Pons (tissue), 1 donor: Measurements from ENCODE around the gene MALAT1.
A peak's percentile ranks its signal among the peaks of the same experiment; 100 is the strongest.

Experiments used
- DNase-seq: peaks from one replicate; pipeline ENCODE4 v3.0.0-alpha.2; 2016; ENCODE audit warnings: low spot score

MALAT1 gene

DNA sequence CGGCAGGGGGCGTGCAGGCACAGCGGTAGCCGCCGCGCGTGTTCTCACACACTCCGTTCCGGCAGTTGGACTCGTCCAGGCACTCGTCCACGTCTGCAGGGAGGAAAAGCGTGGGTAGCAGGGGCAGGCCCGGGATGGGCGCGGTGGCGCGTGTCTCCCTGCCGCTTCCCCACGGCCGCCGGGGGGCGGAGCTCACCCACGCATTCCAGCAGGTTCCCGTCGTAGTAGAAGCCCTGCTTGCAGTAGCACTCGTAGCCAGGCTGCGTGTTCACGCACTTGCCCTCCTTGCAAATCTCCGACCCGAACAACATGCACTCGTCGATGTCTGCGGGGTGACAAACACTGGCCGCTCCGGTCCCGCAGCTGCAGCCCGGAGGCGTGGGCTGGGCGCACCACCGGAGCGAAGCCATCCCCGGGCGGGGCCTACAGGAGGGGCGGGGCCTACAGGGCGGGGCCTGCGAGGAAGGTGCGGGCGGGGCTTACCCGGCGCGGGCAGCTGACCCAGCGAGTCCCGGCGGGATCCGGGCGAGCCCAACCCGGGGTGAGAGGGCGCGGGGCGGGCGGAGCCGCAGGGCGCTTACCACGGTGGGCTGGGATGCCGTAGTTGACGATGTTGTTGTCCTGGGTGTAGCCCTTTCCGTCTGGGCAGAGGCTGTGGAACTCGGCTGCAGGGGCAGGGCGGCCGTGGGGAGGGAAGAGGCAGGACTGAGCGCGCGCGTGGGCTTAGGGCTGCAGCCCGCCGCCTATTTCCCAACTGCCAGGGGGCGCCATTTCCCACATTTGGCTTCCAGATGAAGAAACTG is 41.6 kb downstream of the MALAT1 start:
- peak; percentile 80 for DNase-seq

DNA sequence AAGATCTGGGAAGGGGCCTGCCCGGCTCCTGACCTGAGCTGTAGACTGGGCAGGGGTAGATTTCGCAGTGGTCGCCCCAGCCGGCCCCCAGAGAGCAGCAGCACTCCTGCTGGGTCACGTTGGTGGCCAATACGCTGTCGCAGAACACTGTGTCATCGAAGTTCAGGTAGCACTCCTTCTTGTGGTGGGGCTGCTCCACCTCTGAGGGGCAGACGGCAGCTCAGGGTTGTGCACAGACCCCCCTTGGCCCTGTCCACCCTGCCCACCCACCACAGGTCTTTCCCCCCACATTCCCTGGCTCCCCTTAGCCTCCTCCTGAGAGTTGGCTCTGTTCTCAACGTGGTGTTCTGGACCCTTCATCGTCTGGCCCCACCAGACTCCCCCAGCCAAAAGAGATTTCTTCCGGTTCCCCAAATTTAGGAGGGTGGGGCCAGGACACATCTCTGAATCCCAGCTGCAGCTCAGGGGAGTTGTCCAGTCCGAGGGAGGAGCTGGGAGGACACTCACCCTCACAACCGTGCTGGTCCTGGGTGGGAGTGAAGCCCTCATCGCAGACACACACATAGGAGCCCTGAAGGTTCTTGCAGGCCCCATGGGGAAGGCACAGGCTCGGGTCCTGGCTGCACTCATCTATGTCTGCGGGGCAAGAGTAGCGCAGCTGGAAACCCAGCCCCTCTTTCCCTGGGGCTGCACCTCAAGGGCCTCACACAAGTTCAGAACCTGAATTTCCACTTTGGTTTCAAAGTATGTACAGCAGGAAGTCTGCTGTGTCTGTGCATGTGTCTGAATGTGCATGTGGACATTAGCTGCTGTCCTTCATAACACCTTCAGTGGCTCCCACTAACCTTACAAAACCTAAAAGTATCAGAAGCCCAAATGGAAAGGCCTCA is 42.5 kb downstream of the MALAT1 start:
- DNase-seq = no peak

DNA sequence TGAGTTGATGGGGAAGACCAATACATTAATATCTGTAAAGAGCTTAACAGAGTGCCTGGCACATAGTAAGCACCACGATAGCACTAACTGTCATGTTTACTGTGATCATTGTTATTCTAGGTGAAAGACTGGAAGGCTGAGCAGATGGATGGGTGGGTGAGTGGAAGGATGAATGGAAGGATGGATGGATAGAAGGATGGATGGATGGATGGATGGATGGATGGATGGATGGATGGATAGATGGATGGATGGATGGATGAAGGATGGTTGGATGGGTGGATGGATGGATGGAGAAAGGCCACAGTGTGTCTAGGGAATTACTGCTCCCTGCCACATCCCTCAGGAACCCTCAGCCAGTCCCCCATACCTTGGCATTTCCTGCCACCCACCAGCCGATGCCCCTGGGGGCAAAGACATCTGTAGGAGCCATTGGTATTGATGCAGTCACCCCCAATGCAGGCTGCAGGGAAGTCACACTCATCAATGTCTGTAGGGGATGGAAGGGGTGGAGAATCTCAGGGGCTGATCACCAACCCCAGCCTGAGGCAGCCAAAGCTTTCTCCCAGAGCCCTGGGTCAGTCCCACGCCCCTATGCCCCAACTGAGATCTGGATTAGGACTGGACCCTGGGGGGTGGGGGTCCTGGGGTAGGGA is 44.0 kb downstream of the MALAT1 start:
- no peak for DNase-seq

DNA sequence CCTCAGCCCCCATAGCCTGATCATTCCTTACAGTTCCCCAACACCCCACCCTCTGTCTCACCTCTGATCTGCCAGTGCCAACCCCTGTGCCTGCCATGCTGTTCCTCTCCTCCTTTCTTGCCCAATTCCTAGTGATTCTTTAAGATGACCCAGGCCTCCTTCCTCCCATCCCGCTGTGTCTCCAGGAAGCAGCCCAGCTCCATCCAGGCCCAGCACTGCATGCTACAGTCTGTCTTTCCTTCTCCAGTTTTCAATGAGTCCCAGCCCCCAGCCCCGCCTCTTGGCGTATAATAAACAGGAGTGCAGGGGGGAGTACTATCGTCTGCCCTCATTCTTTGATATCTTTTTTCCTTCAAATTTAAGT is 47.0 kb downstream of the MALAT1 start:
- no peak for DNase-seq

DNA sequence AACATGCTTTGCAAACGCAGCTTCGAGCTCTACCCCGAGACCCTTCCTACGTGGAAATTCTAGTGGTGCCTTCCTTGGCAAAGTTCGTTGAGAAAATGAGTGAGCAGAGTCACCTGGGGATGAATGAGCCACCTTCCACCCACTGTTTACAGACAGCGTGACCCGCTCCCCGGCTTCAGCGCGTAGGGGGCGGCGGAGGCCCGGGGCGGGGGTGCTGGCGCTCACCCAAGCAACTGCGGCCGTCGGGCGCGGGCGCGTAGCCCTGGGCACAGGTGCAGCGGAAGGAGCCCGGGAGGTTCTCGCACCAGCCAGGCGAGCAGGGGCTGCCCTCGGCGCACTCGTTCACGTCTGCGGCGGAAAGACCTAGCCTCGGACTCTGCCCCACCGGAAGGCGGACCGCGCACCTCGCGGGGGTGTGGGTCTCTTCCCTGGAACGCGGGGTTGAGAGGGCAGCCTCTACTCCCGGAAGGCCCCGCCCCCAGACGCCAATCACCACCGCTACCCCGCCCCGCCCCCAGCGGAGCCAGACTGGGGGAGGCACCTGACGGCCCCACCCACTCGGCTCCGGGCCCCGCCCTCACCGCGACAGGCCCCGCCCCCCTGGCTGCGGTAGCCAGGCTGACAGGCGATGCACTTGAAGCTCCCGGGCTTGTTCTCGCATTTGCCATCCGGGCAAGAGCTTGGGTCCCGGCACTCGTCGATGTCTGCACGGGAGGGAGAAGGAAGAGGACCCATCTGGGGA is 47.5 kb downstream of the MALAT1 start:
- DNase-seq = no peak

DNA sequence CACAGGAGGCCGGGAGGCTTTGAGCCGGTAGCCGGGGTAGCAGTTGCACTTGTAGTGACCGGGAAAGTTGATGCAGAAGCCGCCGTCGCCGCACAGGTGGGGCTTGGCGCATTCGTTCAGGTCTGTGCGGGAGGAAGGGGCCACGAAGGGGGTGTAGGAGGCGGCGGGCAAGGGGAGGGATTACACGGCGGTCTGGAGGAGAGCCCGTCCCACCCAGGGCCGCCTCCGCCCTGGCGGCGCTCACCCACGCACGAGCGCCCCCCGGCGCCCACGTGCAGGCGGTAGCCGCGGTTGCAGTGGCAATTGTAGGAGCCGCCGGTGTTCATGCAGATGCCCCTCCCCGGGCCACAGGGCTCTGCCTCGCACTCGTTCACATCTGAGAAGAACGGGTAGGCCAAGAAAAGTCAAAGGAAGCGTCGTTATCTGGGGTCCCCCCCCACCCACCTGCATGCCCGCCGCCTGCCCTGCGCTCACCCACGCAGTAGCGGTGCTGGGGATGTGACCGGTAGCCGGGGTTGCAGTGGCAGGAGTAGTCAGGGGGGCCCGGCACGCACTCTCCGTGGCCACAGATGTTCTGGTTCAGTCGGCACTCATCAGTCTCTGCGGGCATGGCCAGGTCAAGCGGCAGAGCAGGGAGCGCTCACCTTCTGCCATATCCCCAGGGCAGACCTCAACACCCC is 48.7 kb downstream of the MALAT1 start:
- DNase-seq = no peak

DNA sequence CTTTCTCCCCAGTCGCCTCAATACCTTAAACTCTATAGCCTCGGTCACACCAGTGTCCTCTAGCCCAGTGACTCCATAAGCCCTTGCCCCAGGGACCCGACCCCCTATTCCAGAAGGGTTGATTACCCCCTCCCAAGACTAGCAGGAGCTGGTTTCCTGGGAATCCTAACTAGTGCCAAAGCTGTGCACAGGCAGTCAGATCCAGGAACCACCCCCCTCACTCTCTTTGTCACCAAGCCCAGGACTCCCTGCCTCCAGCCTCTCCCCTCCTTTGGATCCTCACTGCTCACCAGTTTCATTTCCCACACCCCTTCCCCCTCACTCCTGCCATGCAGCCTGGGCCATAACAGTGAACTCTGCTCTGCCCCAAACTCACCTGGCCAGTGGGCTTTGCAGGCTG is 49.5 kb downstream of the MALAT1 start:
- no peak for DNase-seq

DNA sequence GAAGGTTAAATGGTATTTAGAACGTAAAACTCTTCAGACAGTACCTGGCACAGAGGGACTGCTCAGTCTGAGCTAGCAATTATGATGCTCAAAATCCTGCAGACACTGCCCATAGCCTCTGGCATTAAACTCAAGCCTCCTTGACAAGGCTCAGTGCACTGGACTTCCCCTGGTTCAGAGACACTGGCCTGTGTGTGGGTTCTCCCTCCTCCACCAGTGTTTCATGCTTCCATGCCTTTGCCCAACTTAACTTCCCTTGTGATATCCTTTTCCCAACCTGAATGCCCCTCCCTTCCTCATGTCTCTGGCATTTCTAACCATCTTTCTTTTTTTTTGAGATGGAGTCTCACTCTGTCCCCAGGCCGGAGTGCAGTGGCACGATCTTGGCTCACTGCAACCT is 50.3 kb downstream of the MALAT1 start:
- DNase-seq = no peak

DNA sequence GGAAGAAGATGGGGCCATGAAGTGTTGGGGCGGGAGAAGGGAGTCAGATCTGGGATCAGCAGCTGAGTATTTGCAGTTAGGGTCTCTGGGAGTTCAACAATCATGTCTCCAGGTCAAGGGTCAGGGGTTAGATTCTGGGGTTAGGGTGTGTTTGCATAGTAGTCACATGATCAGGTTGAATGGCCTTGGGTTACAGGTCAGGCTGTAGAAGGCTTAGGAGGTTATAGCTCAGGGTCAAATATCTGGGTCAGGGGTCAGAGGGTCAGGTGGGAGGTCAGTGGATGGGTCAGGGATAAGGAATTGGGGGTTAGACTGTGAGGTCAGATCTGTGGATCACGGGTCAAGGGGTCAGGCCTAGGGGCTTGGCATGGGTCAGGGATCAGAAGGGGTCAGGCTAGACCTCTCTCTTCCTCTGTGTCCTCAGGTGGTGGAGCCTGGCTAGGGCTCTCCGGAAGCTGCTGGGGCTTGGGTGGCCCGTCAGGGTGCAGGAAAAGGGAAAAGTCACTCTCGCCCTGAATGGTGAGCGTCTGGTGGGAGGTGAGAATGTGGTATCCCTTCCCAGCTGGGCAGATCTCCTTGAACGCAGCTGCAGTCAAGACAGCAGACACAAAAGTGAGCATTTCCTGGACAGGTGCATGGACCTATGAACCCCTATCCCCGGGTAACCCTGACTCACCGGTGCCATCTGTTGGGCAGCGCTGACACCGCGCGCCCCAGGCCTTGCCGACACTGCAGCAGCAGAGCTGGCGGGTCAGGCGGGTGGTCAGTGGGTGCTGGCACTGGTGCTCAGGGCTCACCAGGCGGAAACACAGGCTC is 52.9 kb downstream of the MALAT1 start:
- no peak for DNase-seq

DNA sequence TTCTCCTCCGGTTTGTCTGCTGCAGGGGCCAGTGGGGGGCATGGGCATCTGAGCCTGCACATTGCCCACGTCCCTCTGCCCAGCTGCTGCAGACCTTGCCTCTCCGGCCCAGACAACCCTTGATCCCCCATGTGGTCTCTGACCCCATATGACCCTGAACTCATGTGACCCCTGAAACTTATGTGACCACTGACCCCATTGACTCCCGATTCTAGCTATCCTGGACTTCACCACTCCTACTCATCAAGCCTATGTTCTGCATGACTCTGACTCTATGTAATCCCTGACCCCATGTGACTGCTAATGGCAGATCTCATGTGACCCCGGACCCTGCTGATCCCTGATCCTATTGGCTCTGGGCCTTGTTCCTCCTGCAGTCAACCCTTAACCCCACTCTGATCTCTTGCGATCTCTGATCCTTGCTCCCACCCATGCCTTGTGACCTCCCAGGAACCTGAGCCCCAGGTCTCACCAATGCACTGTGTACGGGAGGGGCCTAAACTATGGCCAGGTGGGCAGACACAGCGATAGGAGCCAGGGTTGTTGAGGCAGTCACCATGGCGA is 53.6 kb downstream of the MALAT1 start:
- DNase-seq = no peak

DNA sequence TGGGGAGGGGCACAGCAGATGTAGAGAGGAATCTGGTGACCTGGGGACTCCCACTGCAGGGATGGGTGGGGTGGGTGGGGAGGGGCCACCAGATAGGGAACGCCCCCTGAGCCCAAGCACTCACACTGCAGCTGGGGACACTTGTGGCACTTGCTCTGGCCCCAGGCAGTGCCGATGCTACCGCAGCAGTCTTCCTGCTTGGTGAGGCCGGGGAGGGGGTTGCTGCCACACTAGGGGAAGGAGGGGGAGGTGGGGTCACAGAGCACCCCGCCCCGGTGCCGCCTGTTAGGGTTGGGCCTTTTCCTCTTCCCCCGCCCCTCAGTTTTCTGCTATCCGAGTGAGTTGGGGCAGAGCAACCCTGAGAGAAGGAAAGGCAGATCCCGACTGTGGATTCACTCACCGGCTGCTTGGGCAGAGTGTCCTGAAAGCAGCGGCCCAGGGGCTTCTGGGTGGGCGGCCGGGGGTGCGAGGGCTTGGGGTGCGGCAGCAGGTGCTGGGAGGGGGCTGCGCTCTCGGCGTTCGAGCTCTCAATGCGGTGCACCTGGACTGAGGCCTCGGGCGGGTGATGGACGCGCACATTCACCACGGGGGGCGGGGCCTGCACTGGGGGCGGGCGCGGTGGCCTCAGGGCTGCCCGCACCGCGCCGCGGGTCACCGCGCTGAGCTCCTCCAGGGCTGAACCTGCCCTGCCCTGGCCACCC is 54.6 kb downstream of the MALAT1 start:
- DNase-seq = no peak

DNA sequence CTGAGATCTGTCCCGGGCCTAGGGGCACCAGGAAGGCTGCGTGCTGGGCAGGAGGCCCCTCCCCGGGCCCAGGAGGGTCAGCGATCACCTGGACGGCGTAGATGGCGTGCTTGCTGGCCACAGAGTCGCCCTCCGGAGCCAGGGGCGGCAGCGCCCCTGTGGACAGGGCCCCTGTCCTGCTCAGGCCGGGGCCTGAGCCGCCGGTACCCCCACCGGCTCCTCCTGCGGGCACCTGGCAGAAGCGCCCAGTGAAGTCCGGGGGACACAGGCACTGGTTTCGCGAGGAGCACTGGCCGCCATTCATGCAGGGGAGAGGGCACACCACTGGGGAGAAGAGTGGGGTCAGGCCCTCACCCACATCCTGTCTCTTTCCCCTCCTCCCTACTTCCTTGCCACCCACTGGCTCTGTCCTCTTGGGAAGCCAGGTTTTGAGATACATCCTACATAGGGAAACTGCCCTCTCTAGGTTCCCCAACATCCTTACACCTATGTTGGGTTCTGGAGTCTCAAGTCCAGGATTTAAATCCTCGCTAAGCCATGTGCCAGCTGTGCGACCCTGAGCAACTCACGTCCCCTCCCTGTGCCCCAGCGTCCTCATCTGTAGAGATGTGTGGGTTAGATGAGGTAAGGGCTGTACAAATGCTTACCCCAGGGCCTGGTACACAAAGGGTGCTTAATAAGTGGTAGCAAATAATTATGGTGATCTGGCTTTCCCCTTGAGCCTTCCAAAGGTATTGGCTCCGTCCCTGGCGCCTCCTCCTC is 55.4 kb downstream of the MALAT1 start:
- no peak for DNase-seq

DNA sequence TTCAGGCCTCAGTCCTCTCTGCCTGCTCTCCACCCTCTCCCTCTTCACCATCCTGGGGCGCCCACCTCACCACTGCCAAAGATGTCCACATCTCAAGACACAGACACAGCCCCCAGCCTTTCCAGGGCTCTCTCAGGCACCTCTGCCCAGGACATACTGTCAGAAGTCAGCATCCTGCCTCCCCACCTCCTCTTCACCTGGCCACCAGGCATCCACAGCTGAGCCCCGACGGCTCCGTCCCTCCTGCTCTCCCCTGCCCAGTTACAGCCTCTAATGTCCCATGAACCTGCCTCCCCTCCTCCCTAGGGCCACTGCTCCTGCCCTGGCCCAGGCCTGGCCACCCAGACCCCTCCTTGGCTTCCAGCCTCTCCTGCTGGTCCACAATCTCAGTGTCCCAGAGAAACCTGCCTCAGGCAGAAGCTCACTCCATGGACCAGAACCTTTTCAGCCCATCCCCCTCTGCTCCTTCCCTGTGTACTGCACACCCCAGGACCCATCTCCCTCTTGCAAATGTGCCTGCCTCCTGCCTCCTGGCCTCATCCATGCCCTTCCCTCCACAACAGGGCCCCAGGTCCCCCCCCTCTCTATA is 56.1 kb downstream of the MALAT1 start:
- DNase-seq = no peak

DNA sequence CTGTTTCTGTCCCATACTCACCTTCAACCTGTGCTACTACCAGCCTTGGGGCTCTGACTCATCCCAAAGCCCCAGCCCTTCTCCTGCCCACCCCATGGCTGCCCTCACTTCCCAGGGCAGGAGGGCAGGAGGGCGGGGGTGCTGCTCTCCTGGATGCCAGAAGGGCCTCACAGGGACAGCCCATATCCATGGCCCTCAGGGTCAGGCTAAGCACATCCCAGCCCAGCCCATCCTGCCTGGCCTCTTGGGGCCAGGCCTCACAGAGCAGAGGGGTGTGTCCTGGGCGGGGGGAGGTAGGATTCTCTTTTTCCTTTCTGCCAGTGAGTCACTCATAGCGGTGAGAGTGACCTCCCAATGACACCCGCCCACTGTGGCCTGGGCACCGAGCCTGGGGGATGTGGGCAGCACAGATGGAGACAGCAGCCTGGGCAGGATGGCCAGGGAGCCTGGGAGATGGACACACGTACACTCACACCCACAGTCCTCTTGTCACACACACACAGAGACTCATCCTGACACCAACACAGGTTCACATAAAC is 56.9 kb downstream of the MALAT1 start:
- DNase-seq = no peak
